Right atrium auricular region (tissue), 2 donors: ENCODE results near the gene C22orf42. TPM values are rescaled to one million over a fixed set of nuclear protein-coding genes. Genes with fewer than 3 reads are reported as not detected.

Source experiments
- DNase-seq: peaks from one replicate; pipeline ENCODE4 v3.0.0-alpha.2; 2019; ENCODE audit warnings: low spot score
- H3K27ac ChIP-seq, 2 donors: fragments of 200-600 bp; sonication (generic); 1 replicate in 1 of 2; 2 replicates in 1 of 2; pipeline ENCODE4 v1.5.1; 2016 to 2019
- H3K27me3 ChIP-seq, 2 donors: fragments of 200-600 bp; sonication (generic); one replicate each; pipeline versions ENCODE4 v1.5.1 to v1.6.0; 2017 to 2019
- H3K36me3 ChIP-seq: fragments of 200-600 bp; sonication (generic); one replicate; pipeline ENCODE4 v1.5.1; 2016
- H3K4me1 ChIP-seq, 2 donors: fragments of 200-600 bp; sonication (generic); one replicate each; pipeline versions ENCODE4 v1.5.1 to v1.6.0; 2017 to 2019
- H3K4me3 ChIP-seq, 2 donors: fragments of 200-600 bp; sonication (generic); 1 replicate in 1 of 2; 2 replicates in 1 of 2; pipeline ENCODE4 v1.5.1; 2017 to 2019; ENCODE audit warnings: mild to moderate bottlenecking in 1 of 2, moderate library complexity in 1 of 2
- H3K9me3 ChIP-seq, 2 donors: fragments of 200-600 bp; sonication (generic); one replicate each; pipeline ENCODE4 v1.5.1; 2019
- total RNA-seq, 2 donors: library from RNA; depleted of rRNA; stranded (reverse); fragments of >200 nt; gene quantifications; one replicate each; pipeline ENCODE4 v1.1.0, GENCODE V29; 2016
- TF ChIP-seq, protein P1 (sequence below), 2 donors: fragments of 200-600 bp; sonication (generic); IDR thresholded peaks; one replicate each; pipeline ENCODE4 v1.5.1; 2019; ENCODE audit warnings: antibody characterized with exemption in 2 of 2

The C22orf42 gene
- total RNA-seq, 2 donors from 2014 or later = not detected

DNA sequence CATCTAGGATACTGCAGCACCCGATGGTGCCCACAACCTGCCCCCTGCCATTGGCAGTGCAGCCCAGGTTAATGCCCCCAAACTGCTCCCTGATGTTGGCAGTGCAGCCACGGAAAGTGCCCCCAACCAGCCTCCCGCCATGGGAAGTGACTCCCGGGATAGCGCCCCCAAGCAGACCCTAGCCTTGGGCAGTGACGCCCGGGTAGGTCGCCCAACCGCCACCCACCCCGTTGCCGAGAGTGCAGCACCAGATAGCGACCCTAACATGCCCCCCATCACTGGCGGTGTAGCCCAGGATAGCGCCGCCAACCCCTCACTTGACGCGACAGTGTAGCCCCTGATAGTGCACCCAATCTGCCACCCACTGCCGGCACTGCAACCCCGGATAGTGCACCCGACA lies 38.5 kb downstream of the C22orf42 start:
- no peaks in the 10 kb centered on the region for H3K27me3 ChIP-seq
- TF ChIP-seq, protein P1, sequence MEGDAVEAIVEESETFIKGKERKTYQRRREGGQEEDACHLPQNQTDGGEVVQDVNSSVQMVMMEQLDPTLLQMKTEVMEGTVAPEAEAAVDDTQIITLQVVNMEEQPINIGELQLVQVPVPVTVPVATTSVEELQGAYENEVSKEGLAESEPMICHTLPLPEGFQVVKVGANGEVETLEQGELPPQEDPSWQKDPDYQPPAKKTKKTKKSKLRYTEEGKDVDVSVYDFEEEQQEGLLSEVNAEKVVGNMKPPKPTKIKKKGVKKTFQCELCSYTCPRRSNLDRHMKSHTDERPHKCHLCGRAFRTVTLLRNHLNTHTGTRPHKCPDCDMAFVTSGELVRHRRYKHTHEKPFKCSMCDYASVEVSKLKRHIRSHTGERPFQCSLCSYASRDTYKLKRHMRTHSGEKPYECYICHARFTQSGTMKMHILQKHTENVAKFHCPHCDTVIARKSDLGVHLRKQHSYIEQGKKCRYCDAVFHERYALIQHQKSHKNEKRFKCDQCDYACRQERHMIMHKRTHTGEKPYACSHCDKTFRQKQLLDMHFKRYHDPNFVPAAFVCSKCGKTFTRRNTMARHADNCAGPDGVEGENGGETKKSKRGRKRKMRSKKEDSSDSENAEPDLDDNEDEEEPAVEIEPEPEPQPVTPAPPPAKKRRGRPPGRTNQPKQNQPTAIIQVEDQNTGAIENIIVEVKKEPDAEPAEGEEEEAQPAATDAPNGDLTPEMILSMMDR (IDR thresholded peaks at IDR 0.05) = no peak
- no peak for DNase-seq
- H3K4me1 ChIP-seq = no peaks in the 10 kb centered on the region
- no peak overlapping the region for H3K4me3 ChIP-seq
- H3K36me3 ChIP-seq = no peaks in the 10 kb centered on the region
- no peak overlapping the region for H3K27ac ChIP-seq
- H3K9me3 ChIP-seq = no peaks in the 10 kb centered on the region

DNA sequence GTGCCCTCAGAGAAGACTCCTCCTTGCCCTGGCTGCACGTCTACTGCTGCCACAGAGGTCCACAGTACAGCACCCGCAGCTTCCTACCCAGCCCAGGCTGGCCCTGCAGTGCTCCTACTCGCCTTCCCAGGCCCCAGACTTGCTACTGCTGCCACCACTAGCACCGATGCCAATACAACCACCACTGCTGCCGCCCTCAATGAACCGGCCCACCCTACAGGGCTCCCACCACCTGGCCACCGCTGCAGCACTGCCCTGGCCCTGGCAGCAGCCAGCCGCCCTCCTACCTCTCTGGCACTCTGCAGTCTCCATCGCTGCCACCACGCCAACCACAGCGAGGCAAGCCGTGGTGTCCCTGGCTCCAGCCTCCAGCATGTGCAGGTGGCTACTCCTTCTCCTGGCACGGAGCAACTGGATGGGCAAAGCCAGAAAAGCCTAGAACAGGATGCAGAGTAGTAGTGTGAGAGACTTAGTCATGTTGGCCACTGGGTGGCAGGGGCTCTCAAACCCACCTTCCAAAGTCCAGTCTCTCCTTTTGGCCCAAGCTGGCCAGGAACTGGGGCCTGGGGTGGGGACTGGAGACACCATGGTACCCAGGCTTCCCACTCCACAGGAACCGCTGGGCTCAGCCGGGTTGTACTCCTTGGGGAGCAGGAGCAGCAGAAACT lies 39.4 kb downstream of the C22orf42 start:
- Histone ChIP-seq H3K4me3 (no peak overlapping the region), H3K4me1 (no peaks in the 10 kb centered on the region), H3K9me3 (no peaks in the 10 kb centered on the region), H3K27ac (no peak overlapping the region), H3K27me3 (no peaks in the 10 kb centered on the region), H3K36me3 (no peaks in the 10 kb centered on the region)
- TF ChIP-seq, protein P1 (IDR thresholded peaks at IDR 0.05) = no peak
- no peak for DNase-seq

DNA sequence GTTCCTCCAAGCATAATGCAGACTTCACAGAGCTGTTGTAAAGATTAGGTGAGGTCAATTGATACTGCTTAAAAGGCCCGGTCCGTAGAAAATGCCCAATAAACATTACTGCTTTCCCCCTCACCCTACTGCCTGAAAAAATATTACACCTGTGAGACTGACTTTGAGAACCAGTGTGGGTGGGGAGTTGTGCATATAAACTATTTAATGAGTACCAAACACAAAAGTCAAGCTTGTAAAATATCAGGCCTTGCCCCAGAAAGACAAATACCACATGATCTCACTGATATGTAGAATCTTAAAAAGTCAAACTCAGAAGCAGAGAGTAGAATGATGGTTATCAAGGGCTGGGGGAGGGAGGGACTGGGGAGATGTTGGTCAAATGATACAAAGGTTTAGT lies 46.7 kb downstream of the C22orf42 start:
- H3K4me3 ChIP-seq = no peak overlapping the region
- peaks cover 35% of the 10 kb centered on the region for H3K36me3 ChIP-seq
- TF ChIP-seq, protein P1 (IDR thresholded peaks at IDR 0.05) = no peak
- H3K27me3 ChIP-seq = no peaks in the 10 kb centered on the region
- no peaks in the 10 kb centered on the region for H3K9me3 ChIP-seq
- no peaks in the 10 kb centered on the region for H3K4me1 ChIP-seq
- DNase-seq = no peak
- no peak overlapping the region for H3K27ac ChIP-seq

DNA sequence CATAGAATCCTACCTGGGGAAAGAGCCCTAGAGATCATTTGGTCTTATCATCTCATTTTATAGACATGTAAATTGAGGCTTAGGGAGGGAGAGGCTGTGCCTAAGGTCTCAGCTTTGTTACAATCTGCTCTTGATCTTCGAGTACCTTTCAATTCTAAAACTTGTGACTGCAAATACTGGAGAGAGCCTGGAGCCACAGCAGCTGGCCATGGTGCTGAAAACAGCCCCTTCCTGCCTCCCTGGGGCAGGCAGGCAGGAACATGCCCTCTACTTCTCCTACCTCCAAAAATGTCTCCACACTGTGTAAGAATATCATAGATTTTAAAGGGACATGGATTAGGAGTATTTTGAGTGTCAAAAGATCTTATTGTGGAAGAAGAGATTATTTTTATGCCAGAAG lies 52.2 kb downstream of the C22orf42 start:
- no peak overlapping the region for H3K4me3 ChIP-seq
- TF ChIP-seq, protein P1 (IDR thresholded peaks at IDR 0.05) = no peak
- no peak overlapping the region for H3K27ac ChIP-seq
- H3K27me3 ChIP-seq = no peaks in the 10 kb centered on the region
- DNase-seq = no peak
- no peaks in the 10 kb centered on the region for H3K4me1 ChIP-seq
- peaks cover 57% of the 10 kb centered on the region for H3K36me3 ChIP-seq
- H3K9me3 ChIP-seq = no peaks in the 10 kb centered on the region

DNA sequence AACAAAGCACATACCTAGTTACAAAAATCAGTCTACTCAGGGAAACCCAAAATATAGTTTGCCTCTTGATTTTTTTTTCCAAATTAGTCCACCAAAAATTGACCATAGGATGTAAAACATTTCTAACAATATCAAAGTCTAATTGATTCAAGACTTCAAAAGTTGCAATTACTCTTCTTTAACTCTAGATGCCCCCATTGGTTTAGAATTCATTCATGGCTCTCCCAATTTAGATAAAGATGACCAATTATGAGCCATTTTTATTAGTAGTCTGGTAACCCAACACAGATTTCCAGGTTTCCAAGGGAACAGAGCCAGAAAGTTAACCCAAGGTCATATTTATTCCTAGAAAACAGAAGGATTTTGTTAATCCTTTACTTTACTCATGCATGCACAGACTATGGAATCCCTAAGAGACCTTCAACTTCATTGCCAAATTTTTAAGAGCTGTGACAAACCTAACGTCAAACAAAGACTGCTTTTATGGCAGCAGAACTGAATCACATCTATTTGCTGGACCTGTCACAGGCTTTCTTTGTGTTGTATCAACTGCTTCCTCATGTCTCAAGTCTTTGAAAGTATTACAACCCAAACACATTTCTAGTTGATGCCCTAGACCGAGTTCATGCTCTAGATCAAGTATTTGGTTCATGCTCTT lies 55.3 kb downstream of the C22orf42 start:
- no peaks in the 10 kb centered on the region for H3K4me1 ChIP-seq
- H3K27ac ChIP-seq = no peak overlapping the region
- DNase-seq = no peak
- H3K9me3 ChIP-seq = no peaks in the 10 kb centered on the region
- no peak overlapping the region for H3K4me3 ChIP-seq
- TF ChIP-seq, protein P1 (IDR thresholded peaks at IDR 0.05) = peak in 1 of 2 donors; percentile 43
- peaks cover 38% of the 10 kb centered on the region for H3K36me3 ChIP-seq
- H3K27me3 ChIP-seq = no peaks in the 10 kb centered on the region
